T-helper 2 cell treated with Interferon-gamma antibody and Interleukin-4, amounts not matched to agents 100 ng/mL and 5 ng/mL, for 36 hours (primary cell): ENCODE data around the gene DPYSL5. TPM values are rescaled to one million over a fixed set of nuclear protein-coding genes. Genes with fewer than 3 reads are reported as not detected.
"Not testable (repeated sequence)": the region's sequence is repeated elsewhere in the genome, so short reads cannot be mapped to it uniquely, and the experiment has no call there.

Experiments
- intact Hi-C: fragments of 100-400 bp; cut with micrococcal nuclease; formaldehyde crosslinking; loops from one replicate; pipeline ENCODE4 v1.15.1; 2023
- total RNA-seq: library from RNA; stranded (reverse); gene quantifications from 2 replicates; pipeline ENCODE4 v1.2.3, GENCODE V29; 2022

The DPYSL5 gene, protein sequence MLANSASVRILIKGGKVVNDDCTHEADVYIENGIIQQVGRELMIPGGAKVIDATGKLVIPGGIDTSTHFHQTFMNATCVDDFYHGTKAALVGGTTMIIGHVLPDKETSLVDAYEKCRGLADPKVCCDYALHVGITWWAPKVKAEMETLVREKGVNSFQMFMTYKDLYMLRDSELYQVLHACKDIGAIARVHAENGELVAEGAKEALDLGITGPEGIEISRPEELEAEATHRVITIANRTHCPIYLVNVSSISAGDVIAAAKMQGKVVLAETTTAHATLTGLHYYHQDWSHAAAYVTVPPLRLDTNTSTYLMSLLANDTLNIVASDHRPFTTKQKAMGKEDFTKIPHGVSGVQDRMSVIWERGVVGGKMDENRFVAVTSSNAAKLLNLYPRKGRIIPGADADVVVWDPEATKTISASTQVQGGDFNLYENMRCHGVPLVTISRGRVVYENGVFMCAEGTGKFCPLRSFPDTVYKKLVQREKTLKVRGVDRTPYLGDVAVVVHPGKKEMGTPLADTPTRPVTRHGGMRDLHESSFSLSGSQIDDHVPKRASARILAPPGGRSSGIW
- total RNA-seq: not detected in 2 replicates

GRCh38 chr2:26847655-26848335 lies at the start of gene DPYSL5:
TSS of gene DPYSL5 (plus strand) at chr2:26848132. CDS start at chr2:26898500, 50,368 bp downstream.
- intact Hi-C loops: loop anchor here (5.0 to 10.0 kb wide), 2 partner anchors 170 to 457 kb away; partner anchors contain the start of gene UCN

DNA sequence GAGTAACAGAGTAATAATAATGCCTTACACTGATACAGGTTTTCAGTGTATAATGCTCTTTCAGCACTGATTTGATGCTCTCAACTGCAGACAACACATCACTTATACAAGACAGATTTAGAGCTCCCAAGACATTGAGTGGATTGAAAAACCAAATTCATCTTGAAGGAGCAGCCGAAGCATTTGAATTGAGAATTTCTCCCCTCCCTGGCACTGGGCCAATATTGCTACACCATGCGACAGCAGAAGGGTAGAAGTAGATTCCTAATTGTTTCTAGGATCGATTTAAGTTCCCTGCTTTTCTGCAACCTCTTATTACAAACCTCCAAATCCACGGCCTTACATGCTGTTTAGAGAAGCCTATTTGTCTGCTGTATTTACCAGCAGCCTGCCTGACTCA lies 46.6 kb upstream of the DPYSL5 start:
- intact Hi-C loops: no loop called here

- intact Hi-C loops: no loop called here
Observed at GRCh38 chr2:26801796-26802195, 46.1 kb upstream of the DPYSL5 start.

DNA sequence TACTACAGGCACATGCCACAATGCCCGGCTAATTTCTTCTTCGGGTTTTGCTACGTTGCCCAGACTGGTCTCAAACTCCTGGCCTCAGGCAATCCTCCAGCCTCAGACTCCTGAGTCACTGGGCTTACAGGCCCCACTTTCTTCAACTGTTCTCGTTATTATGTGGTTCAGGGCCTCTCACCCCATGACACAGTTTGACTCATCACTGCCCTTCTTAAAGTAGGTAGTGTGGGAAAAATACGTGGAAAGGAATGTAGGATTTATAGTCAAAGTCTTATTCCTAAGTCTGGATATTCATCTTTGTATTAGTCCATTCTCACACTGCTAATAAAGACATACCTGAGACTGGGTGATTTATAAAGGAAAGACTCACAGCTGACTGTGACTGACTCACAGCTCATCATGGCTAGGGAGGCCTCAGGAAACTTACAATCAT lies 42.7 kb upstream of the DPYSL5 start:
- intact Hi-C loops: no loop called here

DNA sequence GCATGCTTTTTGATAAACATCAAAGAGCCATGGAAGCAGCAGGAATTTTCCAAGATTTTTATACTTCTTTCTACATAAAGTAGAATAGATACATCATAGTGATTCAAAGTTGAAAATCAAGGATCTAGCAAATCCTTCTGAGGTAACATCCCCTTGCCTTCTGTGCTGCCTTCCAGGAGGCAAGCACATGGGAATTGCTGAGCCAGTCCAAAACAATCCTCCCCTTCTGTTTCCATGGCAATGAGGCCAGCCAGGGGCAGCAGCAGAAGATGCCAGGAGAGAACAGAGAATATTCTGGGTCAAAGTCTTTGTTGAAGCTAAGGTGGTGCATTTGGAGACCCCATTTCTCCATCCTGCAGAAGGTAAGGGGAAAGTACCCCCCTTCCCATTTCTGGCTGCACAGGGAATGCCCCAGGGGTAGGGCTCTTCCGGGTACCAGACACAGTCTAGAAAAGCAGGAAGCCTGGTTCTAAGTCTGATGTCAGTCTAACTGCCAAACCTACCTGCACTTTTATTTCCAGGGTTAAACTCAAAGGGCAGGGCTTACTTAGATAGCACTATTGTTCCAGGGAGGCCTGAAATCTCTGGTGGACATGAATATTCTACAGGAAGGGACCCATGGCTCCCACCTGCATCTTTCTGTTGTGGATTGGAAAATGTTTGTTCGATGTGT lies 40.0 kb upstream of the DPYSL5 start:
- intact Hi-C loops: no loop called here

GRCh38 chr2:26809211-26809610 lies 38.7 kb upstream of the DPYSL5 start:
- intact Hi-C loops: no loop called here

- intact Hi-C loops: no loop called here
Observed at GRCh38 chr2:26809876-26810577, 37.9 kb upstream of the DPYSL5 start.

DNA sequence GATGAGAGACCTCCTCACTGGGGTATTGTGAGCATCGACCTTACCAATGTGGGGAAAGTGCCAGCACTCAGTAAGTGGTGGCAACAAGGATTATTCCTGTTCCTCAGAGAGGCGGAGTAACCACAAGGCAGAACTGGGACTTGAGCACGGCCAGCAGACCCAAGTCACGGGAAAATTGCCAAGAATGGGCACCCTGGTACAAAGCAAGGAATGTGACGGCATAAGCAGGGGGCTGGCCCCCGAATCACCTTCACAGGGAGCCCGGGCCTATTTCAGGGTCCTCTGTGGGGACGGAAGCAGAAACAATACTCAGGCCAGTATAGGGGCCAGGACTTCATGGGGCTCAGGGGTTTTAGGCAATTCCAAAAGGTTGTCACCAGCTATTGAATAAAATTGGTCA lies 36.7 kb upstream of the DPYSL5 start:
- intact Hi-C loops: no loop called here

- intact Hi-C loops: no loop called here
Observed at GRCh38 chr2:26811791-26812694, 35.9 kb upstream of the DPYSL5 start.

DNA sequence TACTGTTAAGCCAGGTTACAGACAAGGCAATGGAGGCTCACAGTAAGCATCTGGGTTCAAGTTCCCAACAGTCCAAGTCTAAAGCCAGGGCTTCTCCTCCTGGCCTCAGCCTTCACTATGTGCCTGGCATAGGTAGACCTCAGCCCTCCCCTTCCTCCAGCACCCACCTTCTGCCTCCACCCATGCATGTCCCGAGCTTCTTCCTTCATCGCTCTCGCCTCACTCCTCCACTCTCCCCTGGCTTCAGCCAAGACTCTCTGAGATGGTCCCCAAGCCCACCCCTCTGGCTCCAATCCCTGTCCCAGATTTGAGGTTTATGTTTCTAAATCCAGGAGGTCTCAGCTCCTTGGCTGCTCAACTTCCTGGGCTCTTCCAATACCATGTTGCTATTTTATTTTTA lies 35.2 kb upstream of the DPYSL5 start:
- intact Hi-C loops: no loop called here

- intact Hi-C loops: not testable (repeated sequence)
Observed at GRCh38 chr2:26814072-26814765, 33.7 kb upstream of the DPYSL5 start.

- intact Hi-C loops: no loop called here
Observed at GRCh38 chr2:26816893-26817292, 31.0 kb upstream of the DPYSL5 start.

GRCh38 chr2:26818255-26818654 lies 29.7 kb upstream of the DPYSL5 start:
- intact Hi-C loops: no loop called here

DNA sequence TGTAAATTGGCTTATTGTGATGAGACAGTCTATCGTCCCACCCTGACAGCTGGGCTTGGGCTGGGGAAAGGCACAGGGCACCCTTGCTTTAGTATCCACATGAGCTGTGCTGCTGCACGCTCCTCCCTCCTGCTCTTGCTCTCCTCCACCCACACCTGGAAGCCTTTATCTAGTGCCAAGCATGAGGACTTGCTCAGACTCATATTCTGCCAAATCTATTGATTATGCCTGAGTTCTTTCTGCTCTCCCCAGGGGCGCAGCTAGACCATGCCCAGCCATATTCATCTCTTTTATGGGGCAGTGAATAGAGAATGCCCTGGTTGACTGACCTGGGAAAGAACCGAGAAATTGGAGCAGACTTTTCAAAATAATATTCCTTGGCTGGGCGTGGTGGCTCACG lies 29.0 kb upstream of the DPYSL5 start:
- intact Hi-C loops: no loop called here

- intact Hi-C loops: no loop called here
Observed at GRCh38 chr2:26820932-26821331, 27.0 kb upstream of the DPYSL5 start.

DNA sequence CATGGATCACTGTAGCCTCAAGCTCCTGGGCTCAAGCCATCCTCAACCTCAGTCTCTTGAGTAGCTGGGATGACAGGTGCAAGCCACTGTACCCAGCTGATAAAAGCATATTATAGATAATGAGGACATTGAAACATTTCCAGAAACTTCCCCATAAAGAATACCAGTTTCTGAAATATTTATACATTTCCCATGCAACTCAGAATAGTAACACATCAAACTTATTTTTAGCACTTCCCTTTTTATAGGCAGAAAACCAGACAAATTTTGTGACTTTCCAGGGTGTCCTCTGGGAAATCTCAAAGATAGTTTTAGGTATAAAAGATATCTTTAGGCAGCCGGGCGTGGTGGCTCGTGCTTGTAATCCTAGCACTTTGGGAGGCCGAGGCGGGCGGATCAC lies 25.1 kb upstream of the DPYSL5 start:
- intact Hi-C loops: no loop called here

DNA sequence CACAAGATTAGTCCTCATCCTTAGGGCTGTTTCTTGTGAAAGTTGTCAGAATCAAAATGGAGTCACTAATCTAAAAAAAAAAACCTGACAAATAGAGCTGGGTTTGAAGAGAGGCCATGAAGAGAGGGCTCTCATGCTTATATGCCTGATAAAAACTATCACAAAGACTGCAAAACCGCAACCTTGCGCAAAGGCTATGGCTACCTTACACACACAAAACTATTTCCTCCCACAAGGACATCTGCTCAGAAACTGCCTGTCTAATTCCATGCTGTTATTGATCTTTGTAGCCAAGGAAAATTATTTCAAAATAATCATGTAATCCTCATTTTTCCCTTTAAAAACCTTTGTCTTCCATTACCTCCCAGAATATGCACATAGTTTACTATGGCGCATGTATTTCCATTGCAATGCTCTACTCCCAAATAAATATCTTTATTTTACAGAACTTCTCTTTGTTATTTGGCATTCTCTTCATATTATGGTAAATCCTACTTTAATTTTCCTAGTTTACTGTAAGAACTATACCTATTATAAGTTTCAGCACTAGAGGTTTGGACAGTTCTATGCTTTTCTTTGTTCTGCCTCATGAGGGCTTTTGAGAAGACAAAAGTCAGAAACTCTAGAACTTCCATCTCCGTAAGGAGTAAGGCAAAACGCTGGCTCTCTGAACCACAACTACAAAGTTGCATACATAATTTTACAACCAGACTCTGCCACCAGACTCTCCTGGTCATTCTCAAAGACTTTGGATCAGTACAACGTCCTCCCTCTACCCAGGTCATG lies 9.6 kb upstream of the DPYSL5 start:
- intact Hi-C loops: no loop called here

GRCh38 chr2:26840937-26841610 lies 6.9 kb upstream of the DPYSL5 start:
- intact Hi-C loops: loop anchor here (10.0 kb wide), 1 partner anchor 464 kb away; the partner anchor contains the start of gene UCN
